Suppressor macrophage treated with lipopolysaccharide for 1 hour (primary cell): Measurements from ENCODE around the gene CIDEB.
A peak's percentile ranks its signal among the peaks of the same experiment; 100 is the strongest.
"Not testable (repeated sequence)": the region's sequence is repeated elsewhere in the genome, so short reads cannot be mapped to it uniquely, and the experiment has no call there.

Source experiments
- DNase-seq, 3 donors: peaks; one replicate each; pipeline ENCODE4 v3.0.0-alpha.2; 2020 to 2022

The CIDEB gene

DNA sequence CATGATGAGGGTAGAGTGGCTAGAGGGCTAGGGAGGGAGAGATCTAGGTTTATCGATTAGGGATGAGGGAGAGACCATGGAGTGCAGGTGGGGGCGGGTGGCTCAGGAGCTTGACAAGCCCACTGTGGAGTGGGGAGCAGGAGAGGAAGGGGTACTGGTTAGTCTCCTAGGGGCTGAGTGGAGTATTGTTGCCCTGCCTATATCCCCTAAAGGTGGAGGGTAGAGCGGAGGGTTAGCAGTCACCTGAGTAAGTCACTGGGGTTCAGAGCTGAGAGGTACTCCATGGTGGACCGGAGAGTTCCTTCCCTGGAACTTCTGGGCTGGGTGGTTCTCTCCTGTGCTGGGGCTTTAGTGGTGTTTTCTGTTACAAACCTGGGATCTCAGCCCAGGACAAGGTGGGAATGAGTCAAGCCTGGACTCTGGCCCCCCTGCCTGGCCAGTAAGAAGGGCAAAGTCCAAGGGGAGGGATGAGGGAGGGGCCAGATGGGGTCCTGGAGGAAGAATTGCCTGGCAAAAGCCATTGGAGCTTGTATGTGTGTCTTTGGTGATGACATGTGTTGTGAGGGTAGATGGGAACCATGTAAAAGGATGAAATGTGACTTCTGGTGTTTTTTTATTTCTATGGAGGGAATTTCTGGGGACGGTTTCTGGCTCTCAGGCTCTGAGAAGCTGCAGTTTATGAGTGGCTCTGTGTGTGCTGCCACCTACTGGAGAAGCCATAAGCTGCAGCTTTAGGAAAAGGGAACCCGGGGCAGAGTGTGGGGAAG is at the start of gene CIDEB:
Gene CIDEB (minus strand): TSS at position 403 of the 767 bp plus-strand sequence. CDS start 119 bp downstream, at position 284.
- peak; percentile 89 to 92 (median 90) for DNase-seq

GRCh38 chr14:24356208-24356607 is 48.4 kb upstream of the CIDEB start:
- DNase-seq = no peak

DNA sequence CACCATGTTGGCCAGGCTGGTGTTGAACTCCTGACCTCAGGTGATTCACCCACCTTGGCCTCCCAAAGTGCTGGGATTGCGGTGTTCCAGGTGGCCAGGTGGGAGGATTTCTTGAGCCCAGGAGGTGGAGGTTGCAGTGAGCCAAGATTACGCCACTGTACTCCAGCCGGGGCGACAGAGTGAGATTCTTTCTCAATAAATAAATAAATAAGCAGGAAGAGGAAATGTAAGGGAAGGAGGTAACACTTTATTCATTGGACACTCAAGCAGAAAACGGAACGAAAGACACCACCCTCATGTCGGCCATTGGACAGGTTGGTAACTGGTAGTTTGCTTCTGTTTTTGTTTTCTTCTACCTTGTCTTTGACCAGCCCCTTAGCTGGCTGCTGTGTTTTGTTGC is 47.2 kb upstream of the CIDEB start:
- DNase-seq = no peak

DNA sequence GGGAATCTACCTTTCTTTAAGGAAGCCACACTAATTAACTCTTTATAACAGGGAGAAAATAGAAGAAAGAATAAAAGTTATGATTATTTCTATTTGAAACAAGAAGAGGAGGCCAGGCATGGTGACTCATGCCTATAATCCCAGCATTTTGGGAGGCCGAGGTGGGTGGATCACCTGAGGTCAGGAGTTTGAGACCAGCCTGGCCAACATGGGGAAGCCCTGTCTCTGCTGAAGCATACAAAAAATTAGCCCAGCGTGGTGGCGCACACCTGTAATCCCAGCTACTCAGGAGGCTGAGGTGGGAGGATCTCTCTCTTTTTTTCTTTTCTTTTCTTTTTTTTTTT is 46.7 kb upstream of the CIDEB start:
- not testable (repeated sequence) for DNase-seq

DNA sequence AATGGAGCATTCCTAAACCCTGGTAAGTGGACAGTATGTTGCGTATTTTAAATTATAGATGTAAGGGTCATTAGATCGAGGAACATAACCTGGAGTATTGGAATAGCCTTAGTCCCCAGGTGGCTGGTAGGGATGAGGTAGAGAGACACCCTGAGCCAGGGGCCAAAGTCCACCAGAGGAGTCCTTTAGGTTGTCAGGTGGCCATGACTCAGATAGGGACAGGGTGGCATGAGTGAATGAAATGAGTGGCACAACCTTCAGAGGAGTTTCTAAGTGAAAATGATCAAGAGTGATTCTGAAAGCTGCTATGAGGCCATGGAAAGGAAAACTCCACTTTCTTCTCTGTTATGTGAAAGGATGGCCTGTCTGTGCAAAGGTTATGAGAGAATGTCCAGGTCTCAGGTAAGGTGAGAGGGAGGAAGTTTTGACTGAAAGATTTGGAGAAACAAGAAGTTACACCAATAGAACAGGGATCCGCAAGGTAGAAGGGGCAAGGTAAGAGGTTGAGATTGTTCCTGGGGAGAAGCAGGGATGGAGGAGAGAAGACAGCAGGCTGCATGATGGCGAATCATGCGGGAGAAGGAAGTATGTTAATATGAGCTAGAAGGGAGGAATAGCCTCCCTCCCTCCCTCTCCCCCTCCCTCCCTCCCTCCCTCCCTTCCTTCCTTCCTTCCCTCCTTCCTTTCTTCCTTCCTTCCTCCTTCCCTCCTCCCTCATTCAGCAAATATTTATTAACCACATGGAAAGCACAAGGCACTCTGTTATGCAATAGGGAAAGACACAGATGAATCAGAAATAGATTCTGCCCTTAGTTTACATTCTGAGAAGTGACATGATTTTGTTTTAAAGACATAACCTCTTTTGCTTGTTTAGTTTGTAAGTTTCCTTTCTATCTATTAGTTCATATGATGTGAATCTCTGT is 46.0 kb upstream of the CIDEB start:
- DNase-seq = peak; percentile 61 to 93 (median 90)

GRCh38 chr14:24351517-24351916 is 43.7 kb upstream of the CIDEB start:
- peak; percentile 53 to 73 (median 64) for DNase-seq

DNA sequence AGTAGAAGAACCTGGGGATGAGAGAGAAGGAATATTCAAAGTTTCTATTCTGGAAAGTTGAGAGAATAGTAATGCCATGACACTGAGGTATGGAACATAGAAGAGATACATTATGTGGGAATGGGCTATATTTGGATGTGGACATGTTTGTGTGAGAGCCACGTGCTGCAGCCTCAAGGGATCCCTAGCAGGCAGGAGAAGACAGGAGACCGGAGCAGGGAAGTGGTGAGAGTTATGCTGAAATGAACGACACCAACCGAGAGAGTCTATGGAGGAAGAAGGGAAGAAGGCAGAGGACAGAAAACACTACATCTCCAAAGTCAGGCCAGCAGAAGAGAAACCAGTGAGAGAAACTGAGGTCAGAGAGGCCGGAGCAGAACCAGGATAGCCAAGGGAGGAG is 42.0 kb upstream of the CIDEB start:
- no peak for DNase-seq

DNA sequence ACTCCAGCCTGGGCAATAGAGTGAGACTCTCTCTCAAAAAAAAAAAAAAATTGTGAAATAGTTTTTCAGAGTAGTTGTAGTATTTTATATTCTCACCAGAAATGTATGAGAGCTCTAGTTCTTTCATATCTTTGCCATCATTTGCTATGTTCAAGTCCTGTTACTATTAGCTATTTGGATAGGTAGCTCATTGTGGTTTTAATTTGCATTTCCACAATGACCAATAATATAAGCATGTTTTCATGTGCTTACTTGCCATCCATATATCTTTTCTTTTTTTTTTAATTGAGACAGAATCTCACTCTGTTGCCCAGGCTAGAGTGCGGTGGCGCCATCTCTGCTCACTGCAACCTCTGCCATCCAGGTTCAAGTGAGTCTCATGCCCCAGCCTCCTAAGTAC is 40.4 kb upstream of the CIDEB start:
- DNase-seq = no peak

GRCh38 chr14:24347134-24347533 is 39.4 kb upstream of the CIDEB start:
- no peak for DNase-seq

DNA sequence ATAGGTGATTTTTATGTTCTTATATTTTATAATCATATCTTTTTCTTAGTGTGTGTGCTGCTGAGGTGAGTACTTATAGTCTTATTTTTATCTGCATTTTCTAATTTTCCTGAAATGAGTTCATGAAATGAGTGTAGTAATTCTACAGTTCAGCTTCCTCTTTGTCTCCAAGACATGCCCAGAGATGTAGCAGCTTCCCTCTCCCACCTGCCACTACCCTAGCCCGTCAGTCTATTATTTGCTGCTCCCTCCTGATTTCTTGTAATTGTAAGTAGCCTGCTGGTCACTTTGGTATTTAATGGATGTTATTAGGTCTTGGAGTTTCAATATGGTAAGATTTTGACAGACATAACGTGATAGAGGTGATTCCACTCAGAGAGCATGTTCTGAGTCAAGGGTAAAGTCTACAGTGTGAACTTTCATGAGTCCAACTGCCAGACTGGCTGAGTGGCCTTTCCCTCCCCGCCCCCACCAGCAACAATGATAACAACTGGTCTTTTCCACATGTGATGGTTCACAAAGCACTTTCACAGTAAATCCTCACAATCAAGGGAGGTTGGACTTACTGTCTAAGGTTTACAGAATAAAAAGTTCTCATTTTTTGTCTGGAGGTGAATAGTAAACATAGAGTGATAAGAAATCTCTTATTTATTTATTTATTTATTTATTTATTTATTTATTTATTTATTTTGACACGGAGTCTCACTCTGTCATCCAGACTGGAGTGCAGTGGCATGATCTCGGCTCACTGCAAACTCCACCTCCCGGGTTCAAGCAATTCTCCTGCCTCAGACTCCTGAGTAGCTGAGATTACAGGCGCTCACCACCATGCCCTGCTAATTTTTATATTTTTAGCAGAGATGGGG is 36.3 kb upstream of the CIDEB start:
- no peak for DNase-seq

GRCh38 chr14:24342889-24343288 is 35.1 kb upstream of the CIDEB start:
- no peak for DNase-seq

GRCh38 chr14:24340606-24341005 is 32.8 kb upstream of the CIDEB start:
- DNase-seq = no peak

GRCh38 chr14:24339284-24340151 is 31.7 kb upstream of the CIDEB start, which contains the start of gene RIPK3:
Gene RIPK3, minus strand, starts transcription at chr14:24339991. Its CDS starts 165 bp downstream, at chr14:24339826.
- peak; percentile 72 to 86 (median 78) for DNase-seq

DNA sequence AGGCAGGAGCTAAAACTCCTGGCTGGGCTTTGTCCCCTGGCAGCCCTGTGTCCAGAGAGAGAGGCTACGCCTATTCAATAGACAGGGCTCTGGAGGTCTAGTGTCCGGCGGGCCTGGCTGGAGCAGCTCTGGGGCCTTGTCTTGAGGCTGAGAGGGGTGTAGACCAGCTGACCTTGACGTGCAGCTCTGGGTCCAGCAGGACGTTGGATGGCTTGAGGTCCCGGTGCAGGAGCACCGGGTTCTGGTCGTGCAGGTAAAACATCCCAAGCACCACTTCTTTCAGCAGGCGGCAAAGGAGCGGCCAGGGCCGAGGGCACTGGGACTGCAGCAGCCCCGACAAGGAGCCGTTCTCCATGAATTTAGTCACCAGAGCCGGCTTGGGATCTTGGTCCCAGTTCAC is 31.1 kb upstream of the CIDEB start:
- DNase-seq = no peak

- no peak for DNase-seq
These were observed 30.0 kb upstream of the CIDEB start for GRCh38 chr14:24337824-24338175.

DNA sequence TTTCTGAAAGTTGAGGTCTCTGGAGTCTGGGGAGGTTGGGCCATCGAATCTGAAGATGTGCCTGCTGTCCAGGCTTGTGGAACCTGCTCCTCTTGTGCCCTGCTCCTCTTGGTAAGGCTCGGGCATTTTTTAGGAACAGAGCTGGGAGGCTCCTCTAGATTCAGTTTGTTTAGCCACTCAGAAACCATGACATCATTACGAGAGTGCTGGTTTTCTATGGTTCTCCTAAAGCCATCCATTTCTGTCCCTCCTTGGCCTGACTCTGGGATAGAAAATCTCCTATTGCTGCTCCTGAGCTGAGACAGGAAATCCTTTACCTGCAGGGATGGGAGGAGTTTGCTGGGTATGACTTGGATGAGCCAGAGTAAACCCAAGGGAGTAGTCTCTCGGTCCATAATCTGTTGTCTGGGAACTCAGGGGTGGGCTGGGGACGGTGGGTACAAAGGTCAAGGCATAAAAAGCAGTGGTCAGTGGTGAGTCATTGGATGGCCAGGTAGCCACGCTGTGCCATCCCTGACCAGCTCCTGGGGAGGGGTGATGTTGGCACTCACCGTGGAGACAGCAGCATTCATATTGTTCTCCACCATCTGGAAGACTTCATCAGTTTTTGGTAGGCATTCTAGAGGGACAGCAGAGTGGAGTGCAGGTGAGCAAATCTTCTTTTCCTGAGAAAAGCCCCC is 29.5 kb upstream of the CIDEB start:
- no peak for DNase-seq

DNA sequence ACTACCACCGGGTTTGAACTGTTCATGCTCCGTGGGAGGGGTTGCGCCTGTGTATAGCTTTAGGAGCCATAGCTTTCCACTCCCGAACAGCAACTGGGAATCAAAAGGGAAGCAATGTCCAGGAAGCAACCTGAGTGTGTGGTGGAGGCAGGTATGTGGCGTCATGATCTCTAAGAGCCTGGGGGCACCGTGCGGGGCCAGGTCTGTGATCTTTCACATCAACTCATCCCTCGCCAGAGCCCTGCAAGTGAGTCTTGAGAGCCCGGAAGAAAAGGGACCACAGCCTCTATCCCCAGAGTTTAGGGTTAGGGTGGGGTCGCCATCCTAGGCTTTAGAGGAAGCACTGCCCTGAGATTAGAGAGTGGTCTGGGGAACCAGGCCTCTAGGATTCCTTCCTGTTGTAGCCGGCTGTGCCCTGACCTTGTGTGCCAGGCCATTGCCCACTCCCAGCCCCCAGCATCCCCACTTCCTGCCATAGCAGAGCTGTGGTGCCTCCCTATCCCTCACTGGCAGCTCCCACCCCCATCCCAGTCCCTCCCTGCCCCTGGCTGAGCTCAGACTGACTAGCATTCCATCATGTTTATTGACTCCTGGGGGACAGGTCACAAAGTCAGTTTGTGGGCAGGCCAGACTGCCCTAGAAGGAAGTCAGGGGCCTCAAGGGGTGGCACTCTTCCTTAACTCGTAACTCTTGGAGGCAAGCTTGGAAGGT is 27.8 kb upstream of the CIDEB start:
- no peak for DNase-seq

GRCh38 chr14:24334431-24335291 is 26.9 kb upstream of the CIDEB start, which contains the start of gene ADCY4:
Gene ADCY4, minus strand, starts transcription at chr14:24335071. Its CDS starts 419 bp downstream, at chr14:24334652.
- peak in 1 of 3 donors; percentile 49 for DNase-seq

DNA sequence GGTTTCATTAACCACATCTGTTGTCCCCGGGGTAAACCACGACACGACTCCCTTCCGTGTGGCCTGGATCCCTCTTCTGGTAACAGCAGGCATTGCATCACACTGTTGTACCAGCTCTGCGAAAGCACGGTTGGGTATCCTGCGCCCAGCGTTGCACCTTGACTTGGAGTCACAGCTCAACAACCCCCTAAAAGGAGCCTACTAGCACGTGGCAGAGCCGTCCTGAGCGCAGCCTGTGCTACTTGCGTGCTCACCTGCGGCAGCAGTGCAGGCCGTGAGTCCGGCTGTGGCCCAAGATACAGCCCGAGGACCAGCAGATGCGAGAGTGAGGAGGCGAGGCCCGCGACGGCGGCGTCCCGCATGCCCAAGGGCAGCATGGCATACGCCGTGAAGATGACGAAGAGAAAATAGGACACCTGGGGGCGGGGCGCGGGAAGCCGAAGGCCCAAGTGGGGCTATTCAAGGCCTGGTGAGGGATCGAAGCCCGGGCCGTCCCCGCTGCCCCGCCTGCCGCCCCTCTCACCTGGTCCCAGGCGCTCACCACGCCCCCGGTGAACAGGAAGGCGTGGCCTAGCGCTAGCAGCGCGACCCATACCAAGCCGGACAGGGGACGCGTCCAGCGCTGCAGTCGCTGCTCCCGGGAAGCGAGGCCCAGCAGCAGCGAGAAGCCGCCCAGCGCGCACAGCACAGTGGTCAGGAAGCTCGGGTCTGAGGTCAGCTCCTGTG is 24.7 kb upstream of the CIDEB start:
- peak; percentile 74 to 80 (median 77) for DNase-seq
